GM12875 (cell line): ENCODE measurements around the gene CTNNA1.
"Not testable (repeated sequence)": the region's sequence is repeated elsewhere in the genome, so short reads cannot be mapped to it uniquely, and the experiment has no call there.

Experiments used
- H3K4me3 ChIP-seq: one replicate; pipeline ENCODE4 v1.5.1; 2011; ENCODE audit warnings: low read depth, low read length, control low read depth
- CTCF ChIP-seq: IDR thresholded peaks from 2 replicates; pipeline ENCODE4 v1.5.1; 2011; ENCODE audit warnings: low read depth, mild to moderate bottlenecking, control low read depth, inconsistent platforms, low read length, moderate library complexity, borderline replicate concordance; ENCODE audit not compliant: insufficient read depth

CTNNA1 gene

GRCh38 chr5:138736293-138736692 is 16.9 kb upstream of the CTNNA1 start:
- no peak overlapping the region for H3K4me3 ChIP-seq
- no peak for TF ChIP-seq CTCF

- TF ChIP-seq CTCF = no peak
Measured at GRCh38 chr5:138737494-138738265, 15.5 kb upstream of the CTNNA1 start.

GRCh38 chr5:138738399-138738798 is 14.8 kb upstream of the CTNNA1 start:
- H3K4me3 ChIP-seq = no peak overlapping the region
- TF ChIP-seq CTCF = no peak

More at GRCh38 chr5:138737494-138738265, 15.5 kb upstream of the CTNNA1 start:
- H3K4me3 ChIP-seq = no peak overlapping the region

- no peak for TF ChIP-seq CTCF
- no peak overlapping the region for H3K4me3 ChIP-seq
Measured at GRCh38 chr5:138739938-138740337, 13.3 kb upstream of the CTNNA1 start.

- TF ChIP-seq CTCF = no peak
- no peak overlapping the region for H3K4me3 ChIP-seq
Measured at GRCh38 chr5:138743484-138743883, 9.7 kb upstream of the CTNNA1 start.

GRCh38 chr5:138745268-138745667 is 8.0 kb upstream of the CTNNA1 start:
- no peak for TF ChIP-seq CTCF
- no peak overlapping the region for H3K4me3 ChIP-seq

- TF ChIP-seq CTCF = no peak
- H3K4me3 ChIP-seq = no peak overlapping the region
Measured at GRCh38 chr5:138748630-138749081, 4.6 kb upstream of the CTNNA1 start.

GRCh38 chr5:138751344-138751743 is 1.9 kb upstream of the CTNNA1 start:
- not testable (repeated sequence) for H3K4me3 ChIP-seq
